PFSK-1 (cell line): ENCODE measurements around the gene TMEM202. TPM values are rescaled to one million over a fixed set of nuclear protein-coding genes. Genes with fewer than 3 reads are reported as not detected.

Source experiments
- FOXP2 ChIP-seq: optimal IDR thresholded peaks from 2 replicates; pipeline ENCODE3; 2011; ENCODE audit warnings: borderline replicate concordance, control low read depth, inconsistent platforms; ENCODE audit not compliant: insufficient read depth; ENCODE audit errors: extremely low read length, extremely low read depth
- POLR2AphosphoS5 ChIP-seq: IDR thresholded peaks from 2 replicates; pipeline ENCODE4 v1.6.1; 2012; ENCODE audit warnings: low read depth, mild to moderate bottlenecking, control low read depth, low read length, moderate library complexity
- SIN3A ChIP-seq: IDR thresholded peaks from 2 replicates; pipeline ENCODE4 v1.6.1; 2012; ENCODE audit warnings: mild to moderate bottlenecking, low read length, moderate library complexity, borderline replicate concordance; ENCODE audit not compliant: insufficient read depth
- TAF1 ChIP-seq: IDR thresholded peaks from 2 replicates; pipeline ENCODE4 v1.6.1; 2012; ENCODE audit warnings: low read length, control low read depth, borderline replicate concordance; ENCODE audit not compliant: insufficient read depth
- polyA plus RNA-seq: library from polyadenylated mRNA; unstranded; fragments of >200 nt; gene quantifications from one replicate; pipeline ENCODE4 v1.2.1, GENCODE V29; 2012; ENCODE audit warnings: low read depth, missing spikeins; ENCODE audit not compliant: insufficient read length
- TF ChIP-seq, protein P1 (sequence below), 2 experiments: IDR thresholded peaks; 2 replicates each; pipeline versions ENCODE4 v1.6.1 to v1.8.0; 2011 to 2012; ENCODE audit warnings: low read depth in 2 of 2, low read length in 2 of 2, control low read depth in 1 of 2, inconsistent platforms in 1 of 2, mild to moderate bottlenecking in 1 of 2, moderate library complexity in 1 of 2; ENCODE audit not compliant: insufficient read depth in 1 of 2

The TMEM202 gene, protein sequence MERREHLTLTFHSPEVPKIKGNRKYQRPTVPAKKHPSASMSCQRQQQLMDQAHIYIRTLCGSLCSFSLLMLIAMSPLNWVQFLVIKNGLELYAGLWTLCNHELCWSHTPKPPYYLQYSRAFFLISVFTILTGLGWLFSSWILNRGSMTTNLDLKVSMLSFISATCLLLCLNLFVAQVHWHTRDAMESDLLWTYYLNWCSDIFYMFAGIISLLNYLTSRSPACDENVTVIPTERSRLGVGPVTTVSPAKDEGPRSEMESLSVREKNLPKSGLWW
- polyA plus RNA-seq, result not detected

DNA sequence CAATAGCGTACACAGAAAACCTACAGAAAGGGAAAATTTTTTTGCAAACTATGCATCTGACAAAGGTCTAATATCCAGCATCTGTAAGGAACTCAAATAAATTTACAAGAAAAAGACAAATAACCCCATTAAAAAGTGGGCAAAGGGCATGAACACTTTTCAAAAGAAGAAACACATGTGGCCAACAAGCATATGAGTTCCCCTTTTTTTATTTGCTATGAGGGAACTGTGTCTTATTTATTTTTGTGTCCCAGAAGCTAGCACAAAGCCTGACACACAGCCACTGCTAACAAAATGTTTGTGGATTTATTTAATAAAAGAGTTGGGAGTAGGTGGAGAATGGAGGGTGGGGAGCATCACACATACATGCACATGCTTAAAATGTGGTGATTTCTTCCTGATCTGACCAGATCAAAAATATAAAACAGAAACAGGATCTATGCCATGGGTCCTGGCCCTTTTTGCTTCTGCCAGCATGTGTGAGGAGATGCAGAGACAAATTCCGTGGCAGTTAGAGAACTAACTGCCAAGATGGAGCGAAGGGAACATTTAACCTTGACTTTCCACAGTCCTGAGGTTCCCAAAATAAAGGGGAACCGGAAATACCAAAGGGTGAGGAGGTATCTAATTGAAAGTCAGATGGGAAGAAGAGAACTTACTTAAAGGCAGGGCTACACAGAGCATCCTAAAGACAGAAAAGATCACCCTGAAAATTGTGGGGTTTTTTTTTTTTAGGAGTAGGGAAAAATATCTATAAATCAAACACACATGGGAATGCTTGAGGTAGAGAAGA lies at the start of gene TMEM202:
TSS of gene TMEM202 (plus strand) at position 510 of the 793 bp plus-strand sequence. CDS start at position 532, 22 bp downstream.
- TF ChIP-seq, protein P1, sequence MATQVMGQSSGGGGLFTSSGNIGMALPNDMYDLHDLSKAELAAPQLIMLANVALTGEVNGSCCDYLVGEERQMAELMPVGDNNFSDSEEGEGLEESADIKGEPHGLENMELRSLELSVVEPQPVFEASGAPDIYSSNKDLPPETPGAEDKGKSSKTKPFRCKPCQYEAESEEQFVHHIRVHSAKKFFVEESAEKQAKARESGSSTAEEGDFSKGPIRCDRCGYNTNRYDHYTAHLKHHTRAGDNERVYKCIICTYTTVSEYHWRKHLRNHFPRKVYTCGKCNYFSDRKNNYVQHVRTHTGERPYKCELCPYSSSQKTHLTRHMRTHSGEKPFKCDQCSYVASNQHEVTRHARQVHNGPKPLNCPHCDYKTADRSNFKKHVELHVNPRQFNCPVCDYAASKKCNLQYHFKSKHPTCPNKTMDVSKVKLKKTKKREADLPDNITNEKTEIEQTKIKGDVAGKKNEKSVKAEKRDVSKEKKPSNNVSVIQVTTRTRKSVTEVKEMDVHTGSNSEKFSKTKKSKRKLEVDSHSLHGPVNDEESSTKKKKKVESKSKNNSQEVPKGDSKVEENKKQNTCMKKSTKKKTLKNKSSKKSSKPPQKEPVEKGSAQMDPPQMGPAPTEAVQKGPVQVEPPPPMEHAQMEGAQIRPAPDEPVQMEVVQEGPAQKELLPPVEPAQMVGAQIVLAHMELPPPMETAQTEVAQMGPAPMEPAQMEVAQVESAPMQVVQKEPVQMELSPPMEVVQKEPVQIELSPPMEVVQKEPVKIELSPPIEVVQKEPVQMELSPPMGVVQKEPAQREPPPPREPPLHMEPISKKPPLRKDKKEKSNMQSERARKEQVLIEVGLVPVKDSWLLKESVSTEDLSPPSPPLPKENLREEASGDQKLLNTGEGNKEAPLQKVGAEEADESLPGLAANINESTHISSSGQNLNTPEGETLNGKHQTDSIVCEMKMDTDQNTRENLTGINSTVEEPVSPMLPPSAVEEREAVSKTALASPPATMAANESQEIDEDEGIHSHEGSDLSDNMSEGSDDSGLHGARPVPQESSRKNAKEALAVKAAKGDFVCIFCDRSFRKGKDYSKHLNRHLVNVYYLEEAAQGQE (IDR thresholded peaks at IDR 0.05; ENCODE audit: insufficient read depth in 1 of 2, low read depth in 2 of 2, low read length in 2 of 2), result no peak
- TF ChIP-seq FOXP2, result no peak
- no peak for TF ChIP-seq SIN3A
- TF ChIP-seq TAF1, result no peak
- no peak for TF ChIP-seq POLR2AphosphoS5

DNA sequence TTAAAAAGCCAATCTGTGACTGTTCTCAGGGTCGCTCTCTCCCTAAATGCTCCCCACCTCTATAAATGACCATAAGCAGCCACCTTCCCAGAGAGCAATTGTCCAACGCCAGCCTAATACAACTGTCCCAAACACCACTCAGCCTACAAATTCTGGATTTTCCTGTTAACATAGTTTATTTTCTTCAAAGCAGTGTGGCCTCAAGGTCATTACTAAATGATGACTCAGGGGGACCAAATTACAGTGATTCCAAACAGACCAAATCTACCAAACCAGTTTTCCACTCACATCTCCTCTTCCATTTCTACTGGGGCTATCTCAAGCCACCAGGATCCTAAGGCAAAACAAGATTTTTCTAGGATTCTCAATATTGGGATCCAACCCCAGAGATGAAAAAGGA lies 44.8 kb upstream of the TMEM202 start:
- no peak for TF ChIP-seq POLR2AphosphoS5
- no peak for TF ChIP-seq TAF1
- no peak for TF ChIP-seq FOXP2
- no peak for TF ChIP-seq SIN3A

DNA sequence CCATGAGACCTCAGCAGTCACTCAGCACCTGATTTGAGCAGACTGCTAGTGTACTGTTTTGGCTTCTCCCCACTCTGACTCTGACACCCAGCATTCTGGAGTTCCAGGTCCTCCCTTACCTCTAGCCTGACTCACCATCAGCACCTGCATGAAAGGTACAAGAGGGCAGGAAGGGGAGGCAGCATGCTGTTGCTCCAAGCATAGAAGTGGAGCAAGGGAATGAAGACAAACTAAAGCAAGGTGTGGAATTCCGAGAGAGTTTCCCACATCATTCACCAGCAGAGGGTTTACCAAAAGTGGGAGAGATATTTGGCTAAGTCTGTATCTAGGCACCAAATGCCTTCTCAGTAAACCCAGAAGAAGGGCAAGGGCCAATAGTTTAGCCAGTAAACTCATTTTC lies 43.6 kb upstream of the TMEM202 start:
- TF ChIP-seq FOXP2 (no peak), POLR2AphosphoS5 (no peak), TAF1 (no peak), SIN3A (no peak)
- TF ChIP-seq, protein P1 (IDR thresholded peaks at IDR 0.05; ENCODE audit: insufficient read depth in 1 of 2, low read depth in 2 of 2, low read length in 2 of 2), result no peak

DNA sequence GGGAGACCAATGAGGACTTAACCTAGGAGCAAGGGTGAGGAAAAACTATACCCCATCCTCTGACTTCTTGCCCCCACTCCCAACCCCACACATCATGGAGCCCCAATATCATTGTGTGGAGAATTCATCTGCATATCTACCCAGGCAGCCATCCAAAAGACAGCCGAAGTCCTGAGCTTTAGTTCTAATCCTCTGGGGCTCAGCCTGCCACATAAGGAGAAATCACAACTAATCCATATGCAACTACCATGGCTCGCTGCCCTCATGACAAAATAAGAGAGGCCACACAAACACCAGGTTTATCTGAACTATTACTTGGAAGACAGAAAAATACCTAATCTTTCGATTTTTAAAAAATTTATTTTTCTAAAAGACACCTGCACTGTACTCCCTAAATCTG lies 40.0 kb upstream of the TMEM202 start:
- TF ChIP-seq FOXP2, result no peak
- TF ChIP-seq, protein P1 (IDR thresholded peaks at IDR 0.05; ENCODE audit: insufficient read depth in 1 of 2, low read depth in 2 of 2, low read length in 2 of 2), result no peak
- no peak for TF ChIP-seq POLR2AphosphoS5
- no peak for TF ChIP-seq SIN3A
- no peak for TF ChIP-seq TAF1

DNA sequence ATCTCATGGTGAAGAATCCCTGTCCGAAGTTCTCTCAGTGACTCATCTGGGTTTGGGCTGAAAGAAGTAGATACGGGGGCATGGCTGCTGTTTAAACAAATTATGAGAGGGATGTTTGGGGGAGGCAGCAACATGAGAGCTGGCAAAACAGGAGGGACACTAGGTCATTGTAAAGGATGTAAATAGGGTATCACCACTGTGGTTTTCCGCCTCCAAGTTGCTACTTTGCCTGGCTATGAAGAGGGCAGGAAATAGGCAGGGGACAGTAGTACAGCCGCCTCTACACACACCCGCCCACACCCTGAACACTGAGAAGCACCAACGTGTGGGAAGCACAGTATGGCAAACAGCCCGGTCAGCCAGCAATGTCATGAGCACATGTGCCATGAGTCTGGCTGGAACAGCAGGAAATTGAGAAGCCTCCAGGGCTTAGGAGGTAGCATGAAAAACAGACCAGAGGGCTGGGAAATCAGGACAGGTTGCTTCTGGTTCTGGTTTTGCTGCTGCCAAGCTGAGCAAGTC lies 39.4 kb upstream of the TMEM202 start:
- TF ChIP-seq, protein P1 (IDR thresholded peaks at IDR 0.05; ENCODE audit: insufficient read depth in 1 of 2, low read depth in 2 of 2, low read length in 2 of 2), result peak in 1 of 2 experiments; percentile 6; a peak in 1 of 4 replicates
- no peak for TF ChIP-seq TAF1
- peak; percentile 47 for TF ChIP-seq FOXP2
- TF ChIP-seq SIN3A, result no peak
